GM12875 (cell line): Measurements from ENCODE around the gene ST3GAL5.
A peak's percentile ranks its signal among the peaks of the same experiment; 100 is the strongest.
"Not testable (repeated sequence)": the region's sequence is repeated elsewhere in the genome, so short reads cannot be mapped to it uniquely, and the experiment has no call there.

ENCODE experiments used
- H3K4me3 ChIP-seq: one replicate; pipeline ENCODE4 v1.5.1; 2011; ENCODE audit warnings: low read depth, low read length, control low read depth
- TF ChIP-seq, protein P1 (sequence below): IDR thresholded peaks from 2 replicates; pipeline ENCODE4 v1.5.1; 2011; ENCODE audit warnings: low read depth, mild to moderate bottlenecking, control low read depth, inconsistent platforms, low read length, moderate library complexity, borderline replicate concordance; ENCODE audit not compliant: insufficient read depth

ST3GAL5 gene

DNA sequence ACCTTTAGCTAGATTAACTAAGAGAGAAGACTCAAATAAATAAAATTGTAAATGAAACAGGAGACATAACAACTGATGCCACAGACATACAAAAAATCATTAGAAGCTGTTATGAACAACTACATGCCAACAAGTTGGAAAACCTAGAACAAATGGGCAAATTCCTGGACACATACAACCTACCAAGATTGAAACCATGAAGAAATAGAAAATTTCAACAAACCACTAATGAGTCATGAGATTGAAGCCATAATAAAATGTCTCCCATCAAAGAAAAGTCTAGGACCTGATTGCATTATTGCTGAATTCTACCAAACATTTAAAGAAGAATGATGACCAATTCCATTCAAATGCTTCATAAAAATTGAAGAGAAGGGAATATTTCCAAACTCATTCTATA, 54.3 kb downstream of the ST3GAL5 start:
- H3K4me3 ChIP-seq: no peak overlapping the region
- TF ChIP-seq, protein P1, sequence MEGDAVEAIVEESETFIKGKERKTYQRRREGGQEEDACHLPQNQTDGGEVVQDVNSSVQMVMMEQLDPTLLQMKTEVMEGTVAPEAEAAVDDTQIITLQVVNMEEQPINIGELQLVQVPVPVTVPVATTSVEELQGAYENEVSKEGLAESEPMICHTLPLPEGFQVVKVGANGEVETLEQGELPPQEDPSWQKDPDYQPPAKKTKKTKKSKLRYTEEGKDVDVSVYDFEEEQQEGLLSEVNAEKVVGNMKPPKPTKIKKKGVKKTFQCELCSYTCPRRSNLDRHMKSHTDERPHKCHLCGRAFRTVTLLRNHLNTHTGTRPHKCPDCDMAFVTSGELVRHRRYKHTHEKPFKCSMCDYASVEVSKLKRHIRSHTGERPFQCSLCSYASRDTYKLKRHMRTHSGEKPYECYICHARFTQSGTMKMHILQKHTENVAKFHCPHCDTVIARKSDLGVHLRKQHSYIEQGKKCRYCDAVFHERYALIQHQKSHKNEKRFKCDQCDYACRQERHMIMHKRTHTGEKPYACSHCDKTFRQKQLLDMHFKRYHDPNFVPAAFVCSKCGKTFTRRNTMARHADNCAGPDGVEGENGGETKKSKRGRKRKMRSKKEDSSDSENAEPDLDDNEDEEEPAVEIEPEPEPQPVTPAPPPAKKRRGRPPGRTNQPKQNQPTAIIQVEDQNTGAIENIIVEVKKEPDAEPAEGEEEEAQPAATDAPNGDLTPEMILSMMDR: no peak

DNA sequence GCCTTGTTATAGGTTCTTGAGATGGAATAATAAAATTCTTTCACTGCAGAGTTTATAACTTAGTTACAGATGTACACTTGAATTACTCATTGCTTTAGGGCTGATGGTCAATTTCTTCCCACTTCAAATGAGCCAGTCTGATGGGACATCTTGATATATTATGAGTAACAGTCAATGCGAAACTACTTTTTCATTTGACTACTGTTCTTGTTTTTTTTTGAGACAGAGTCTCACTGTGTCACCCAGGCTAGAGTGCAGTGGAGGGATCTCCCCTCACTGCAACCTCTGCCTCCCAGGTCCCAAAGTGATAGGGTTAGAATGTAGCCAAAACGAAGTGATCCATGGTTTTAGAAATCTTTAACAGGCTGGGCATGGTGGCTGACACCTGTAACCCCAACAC, 57.1 kb downstream of the ST3GAL5 start:
- TF ChIP-seq, protein P1: no peak
- no peak overlapping the region for H3K4me3 ChIP-seq

DNA sequence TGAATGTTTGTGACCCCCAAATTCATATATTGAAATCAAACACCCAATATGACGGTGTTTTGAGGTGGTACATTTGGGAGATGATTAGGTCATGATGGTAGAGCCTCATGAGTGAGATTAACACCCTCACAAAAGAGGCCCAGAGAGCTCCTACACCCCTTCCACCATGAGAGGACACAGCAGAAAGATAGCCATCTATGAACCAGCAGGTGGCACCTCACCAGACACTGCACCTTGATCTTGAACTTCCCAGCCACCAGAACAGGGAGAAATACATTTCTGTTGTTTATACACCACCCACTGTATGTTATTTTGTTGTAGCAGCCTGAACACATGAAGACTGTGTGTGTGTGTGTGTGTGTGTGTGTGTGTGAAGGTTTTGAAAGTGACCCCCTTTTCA, 58.1 kb downstream of the ST3GAL5 start:
- H3K4me3 ChIP-seq: no peak overlapping the region
- TF ChIP-seq, protein P1: peak; percentile 35; the same call in 1 of the 2 replicates

DNA sequence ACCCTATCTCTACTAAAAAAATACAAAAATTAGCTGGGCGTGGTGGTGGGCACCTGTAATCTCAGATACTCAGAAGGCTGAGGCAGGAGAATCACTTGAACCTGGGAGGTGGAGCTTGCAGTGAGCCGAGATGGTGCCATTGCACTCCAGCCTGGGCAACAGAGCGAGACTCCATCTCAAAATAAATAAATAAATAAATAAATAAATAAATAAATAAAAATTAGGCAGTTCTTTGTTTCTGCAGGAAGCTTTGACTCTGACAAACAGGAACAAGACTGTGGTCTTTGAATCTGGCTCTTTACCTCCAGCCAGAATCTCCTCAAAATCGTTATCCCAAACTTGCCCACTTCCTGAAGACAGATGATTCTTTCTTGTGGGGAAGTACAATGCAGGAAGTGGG, 59.4 kb downstream of the ST3GAL5 start:
- not testable (repeated sequence) for H3K4me3 ChIP-seq

DNA sequence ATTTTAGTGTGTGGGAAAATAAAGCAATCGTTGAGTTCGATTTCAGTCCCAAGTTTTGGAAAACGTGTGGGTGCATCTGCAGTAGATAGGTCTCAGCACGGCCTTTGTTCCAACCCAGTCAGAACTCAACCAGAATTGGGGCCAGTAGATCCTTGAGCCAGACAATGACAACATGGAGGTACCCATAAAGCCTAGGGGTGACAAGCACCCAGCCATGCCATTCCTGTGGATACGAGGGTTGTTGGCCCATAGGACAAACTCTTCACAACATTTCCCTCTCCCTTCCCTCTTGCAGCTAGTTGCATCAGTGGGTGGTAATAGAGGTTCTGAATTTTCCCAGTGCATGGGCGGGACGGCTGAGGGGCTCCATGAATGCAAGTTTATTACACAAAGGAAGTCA, 60.1 kb downstream of the ST3GAL5 start:
- TF ChIP-seq, protein P1: no peak
- H3K4me3 ChIP-seq: no peak overlapping the region

DNA sequence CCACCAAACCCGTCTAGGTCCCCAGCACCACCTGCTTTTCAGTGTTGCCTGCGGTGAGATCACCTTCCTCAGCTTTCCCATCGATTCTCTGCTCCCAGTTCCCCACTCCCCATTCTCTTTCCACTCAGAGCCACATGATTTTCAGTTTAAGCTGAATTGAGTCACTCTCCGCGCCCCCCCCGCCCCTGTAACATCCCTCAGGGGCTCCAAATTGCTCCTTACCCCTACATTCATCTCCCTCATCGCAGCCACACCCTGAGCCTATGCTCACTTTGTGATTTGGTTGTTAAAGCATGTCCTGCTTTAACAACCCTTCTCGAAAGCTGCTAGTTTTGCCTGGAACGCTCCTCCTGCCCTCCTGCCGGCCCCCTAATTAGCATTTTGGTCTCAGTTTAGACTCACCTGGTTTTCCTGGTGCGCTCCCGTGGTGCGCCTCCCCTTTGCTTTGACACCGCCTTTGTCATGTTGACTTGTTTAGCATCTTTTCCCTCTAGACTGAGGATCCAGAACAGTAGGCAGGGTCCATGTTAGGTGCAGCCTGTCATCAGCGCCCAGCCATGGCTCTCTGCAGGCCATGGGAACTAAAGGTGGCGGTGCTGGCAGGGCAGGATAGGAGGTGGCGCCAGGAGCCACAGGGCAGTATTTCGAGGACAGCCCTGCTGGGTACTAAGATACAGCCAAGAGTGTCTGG, 60.8 kb downstream of the ST3GAL5 start:
- no peak overlapping the region for H3K4me3 ChIP-seq
- TF ChIP-seq, protein P1: no peak

DNA sequence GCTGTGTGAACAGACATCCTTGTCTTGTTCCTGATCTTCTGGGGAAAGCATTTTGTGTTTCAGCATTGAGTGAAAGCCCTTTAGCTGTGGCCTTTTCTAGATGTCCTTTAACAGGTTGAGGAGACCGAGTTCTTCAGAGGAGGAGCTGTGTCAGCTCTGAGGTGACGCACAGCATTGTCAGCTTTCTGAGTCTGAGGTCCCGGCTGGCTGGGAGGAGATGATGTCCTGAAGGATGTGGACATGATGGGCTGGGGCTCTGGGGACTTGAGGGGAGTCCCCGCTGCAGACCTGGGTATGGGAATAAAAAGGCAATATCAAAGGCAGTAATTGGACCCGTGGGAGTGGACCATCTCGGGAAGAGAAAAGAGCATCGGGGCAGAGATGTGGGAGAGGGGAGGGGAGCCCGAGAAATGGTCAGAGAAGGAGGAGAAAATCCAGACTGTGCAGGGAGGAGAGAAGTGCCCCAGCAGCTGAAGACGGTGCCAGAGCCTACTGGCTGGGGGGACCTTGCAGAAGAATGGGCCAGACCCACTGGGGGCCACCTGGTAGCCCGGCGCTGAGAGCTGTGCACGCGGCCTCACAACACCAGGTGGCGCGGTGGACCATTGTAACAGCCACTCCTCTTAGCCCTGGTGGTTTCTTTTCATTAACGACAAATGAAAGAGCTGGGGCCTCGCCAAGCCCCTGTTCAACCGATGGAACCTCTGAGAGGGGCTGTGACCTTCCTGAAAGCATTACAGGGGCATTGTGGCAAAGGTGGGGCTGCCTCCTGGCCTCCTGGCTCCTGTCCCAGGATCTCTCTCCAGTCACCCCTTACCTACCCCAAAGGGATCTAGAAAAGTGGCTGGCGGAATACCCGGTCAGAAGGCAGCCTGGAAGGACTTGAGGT, 61.6 kb downstream of the ST3GAL5 start:
- no peak overlapping the region for H3K4me3 ChIP-seq
- TF ChIP-seq, protein P1: peak; percentile 88
